ENCODE results near the gene ATXN7L1. TPM values are rescaled to one million over a fixed set of nuclear protein-coding genes. Genes with fewer than 3 reads are reported as not detected.

The ATXN7L1 gene
- total and polyA plus RNA-seq, 8 donors = 13.0 to 15.5 (median 13.8) TPM

- no peak overlapping the region for H3K4me3 ChIP-seq
- no peak overlapping the region for H3K27ac ChIP-seq
- no peaks in the 10 kb centered on the region for H3K27me3 ChIP-seq
- no peaks in the 10 kb centered on the region for H3K36me3 ChIP-seq
- H3K4me1 ChIP-seq = peaks cover 0 to 8% of the 10 kb centered on the region in 2 donors
- ATAC-seq = no peak
- intact Hi-C loops (cut with DNase I) = no loop called here
- TF ChIP-seq CTCF (IDR thresholded peaks at IDR 0.05) = no peak
- no peaks in the 10 kb centered on the region for H3K9me3 ChIP-seq
- DNase-seq = no peak
These were observed 154.8 kb downstream of the ATXN7L1 start for GRCh38 chr7:105721571-105722104.

GRCh38 chr7:105719919-105720318 lies 156.5 kb downstream of the ATXN7L1 start:
- H3K27ac ChIP-seq = no peak overlapping the region
- intact Hi-C loops (cut with DNase I) = no loop called here
- ATAC-seq = no peak
- H3K27me3 ChIP-seq = no peaks in the 10 kb centered on the region
- no peaks in the 10 kb centered on the region for H3K36me3 ChIP-seq
- no peak for DNase-seq
- H3K9me3 ChIP-seq = no peaks in the 10 kb centered on the region
- no peak overlapping the region for H3K4me3 ChIP-seq
- H3K4me1 ChIP-seq = peaks cover 0 to 8% of the 10 kb centered on the region in 2 donors
- no peak for TF ChIP-seq CTCF (IDR thresholded peaks at IDR 0.05)

- ATAC-seq (no peak), DNase-seq (no peak)
- Histone ChIP-seq H3K27ac (no peak overlapping the region), H3K27me3 (no peaks in the 10 kb centered on the region), H3K9me3 (no peaks in the 10 kb centered on the region), H3K4me3 (no peak overlapping the region), H3K36me3 (no peaks in the 10 kb centered on the region), H3K4me1 (peaks cover 0 to 8% of the 10 kb centered on the region in 2 donors)
- intact Hi-C loops (cut with DNase I) = no loop called here
- TF ChIP-seq CTCF (IDR thresholded peaks at IDR 0.05) = no peak
These were observed 157.0 kb downstream of the ATXN7L1 start for GRCh38 chr7:105719395-105719794.

GRCh38 chr7:105718511-105718925 lies 157.9 kb downstream of the ATXN7L1 start:
- Histone ChIP-seq H3K27ac (no peak overlapping the region), H3K27me3 (no peaks in the 10 kb centered on the region), H3K4me1 (peaks cover 0 to 8% of the 10 kb centered on the region in 2 donors), H3K4me3 (no peak overlapping the region), H3K9me3 (no peaks in the 10 kb centered on the region), H3K36me3 (no peaks in the 10 kb centered on the region)
- ATAC-seq (peak; percentile 35), DNase-seq (no peak)
- TF ChIP-seq CTCF (IDR thresholded peaks at IDR 0.05) = no peak
- intact Hi-C loops (cut with DNase I) = no loop called here

- Histone ChIP-seq H3K27me3 (no peaks in the 10 kb centered on the region), H3K4me3 (no peak overlapping the region), H3K36me3 (peaks cover 0 to 6% of the 10 kb centered on the region in 2 donors), H3K4me1 (peaks cover 0 to 8% of the 10 kb centered on the region in 2 donors), H3K27ac (no peak overlapping the region), H3K9me3 (peaks cover 0 to 24% of the 10 kb centered on the region in 2 donors)
- ATAC-seq = no peak
- no peak for DNase-seq
- intact Hi-C loops (cut with DNase I) = no loop called here
- no peak for TF ChIP-seq CTCF (IDR thresholded peaks at IDR 0.05)
These were observed 160.9 kb downstream of the ATXN7L1 start for GRCh38 chr7:105715528-105715927.

All from left lung (tissue), 10 donors.